GM12872 (cell line): Measurements from ENCODE around the gene NAV3.

Experiments used
- CTCF ChIP-seq: IDR thresholded peaks from 3 replicates; pipeline ENCODE4 v1.5.1; 2011; ENCODE audit warnings: low read depth, mild to moderate bottlenecking, low read length, moderate library complexity; ENCODE audit not compliant: insufficient read depth

The NAV3 gene

GRCh38 chr12:78248321-78248720, 417.6 kb downstream of the NAV3 start:
- no peak for TF ChIP-seq CTCF

- TF ChIP-seq CTCF: no peak
These were observed 418.9 kb downstream of the NAV3 start for GRCh38 chr12:78249578-78249977.

GRCh38 chr12:78260976-78261375, 430.3 kb downstream of the NAV3 start:
- TF ChIP-seq CTCF: no peak

- no peak for TF ChIP-seq CTCF
These were observed 431.2 kb downstream of the NAV3 start for GRCh38 chr12:78261901-78262300.
